ENCODE measurements around the gene BRWD1.
A peak's percentile ranks its signal among the peaks of the same experiment; 100 is the strongest.

BRWD1 gene

GRCh38 chr21:39196310-39196709, 117.1 kb downstream of the BRWD1 start:
- DNase-seq: no peak

GRCh38 chr21:39193380-39193779, 120.1 kb downstream of the BRWD1 start:
- no peak for DNase-seq

GRCh38 chr21:39189857-39190604, 123.4 kb downstream of the BRWD1 start:
- DNase-seq: no peak

- no peak for DNase-seq
Measured at GRCh38 chr21:39188521-39189139, 124.8 kb downstream of the BRWD1 start.

GRCh38 chr21:39187141-39187540, 126.3 kb downstream of the BRWD1 start:
- DNase-seq: no peak

DNA sequence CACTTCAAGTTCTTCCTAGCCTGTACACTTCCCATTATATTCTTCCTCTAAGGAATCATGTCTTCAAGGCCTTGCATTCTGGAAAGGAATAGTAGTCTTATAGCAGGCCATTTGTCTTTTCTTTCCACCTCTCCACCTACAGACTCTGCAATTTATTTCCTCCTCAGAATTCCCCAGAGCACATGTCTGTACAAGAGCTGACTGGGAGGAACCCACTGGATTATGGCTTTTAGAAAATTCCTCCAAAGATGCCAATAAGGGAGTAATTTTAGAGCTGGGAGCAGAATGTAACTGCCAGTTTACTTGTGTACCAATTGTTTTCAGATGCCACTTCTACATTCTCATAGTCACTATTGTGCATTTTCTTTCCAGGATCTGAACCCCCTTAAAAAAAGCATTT, 126.8 kb downstream of the BRWD1 start:
- DNase-seq: no peak

DNA sequence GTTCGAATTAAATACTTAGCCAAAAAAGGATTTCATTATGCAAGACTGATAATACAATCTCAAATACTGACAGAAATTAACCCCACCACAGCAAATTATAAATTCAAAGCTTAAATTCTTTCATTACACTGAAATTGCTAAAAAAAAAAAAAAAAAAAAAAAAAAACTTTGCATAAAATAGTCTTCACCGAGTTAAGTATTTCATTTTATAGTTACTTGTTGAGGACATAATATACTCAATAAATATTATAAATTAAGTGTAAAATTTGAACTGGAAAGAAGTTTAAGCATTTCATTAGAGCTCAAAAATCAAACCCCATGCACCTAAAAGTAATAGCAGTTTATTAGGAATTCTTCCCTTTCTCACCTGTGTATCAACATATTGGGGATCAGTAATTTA, 128.3 kb downstream of the BRWD1 start:
- DNase-seq: no peak

DNA sequence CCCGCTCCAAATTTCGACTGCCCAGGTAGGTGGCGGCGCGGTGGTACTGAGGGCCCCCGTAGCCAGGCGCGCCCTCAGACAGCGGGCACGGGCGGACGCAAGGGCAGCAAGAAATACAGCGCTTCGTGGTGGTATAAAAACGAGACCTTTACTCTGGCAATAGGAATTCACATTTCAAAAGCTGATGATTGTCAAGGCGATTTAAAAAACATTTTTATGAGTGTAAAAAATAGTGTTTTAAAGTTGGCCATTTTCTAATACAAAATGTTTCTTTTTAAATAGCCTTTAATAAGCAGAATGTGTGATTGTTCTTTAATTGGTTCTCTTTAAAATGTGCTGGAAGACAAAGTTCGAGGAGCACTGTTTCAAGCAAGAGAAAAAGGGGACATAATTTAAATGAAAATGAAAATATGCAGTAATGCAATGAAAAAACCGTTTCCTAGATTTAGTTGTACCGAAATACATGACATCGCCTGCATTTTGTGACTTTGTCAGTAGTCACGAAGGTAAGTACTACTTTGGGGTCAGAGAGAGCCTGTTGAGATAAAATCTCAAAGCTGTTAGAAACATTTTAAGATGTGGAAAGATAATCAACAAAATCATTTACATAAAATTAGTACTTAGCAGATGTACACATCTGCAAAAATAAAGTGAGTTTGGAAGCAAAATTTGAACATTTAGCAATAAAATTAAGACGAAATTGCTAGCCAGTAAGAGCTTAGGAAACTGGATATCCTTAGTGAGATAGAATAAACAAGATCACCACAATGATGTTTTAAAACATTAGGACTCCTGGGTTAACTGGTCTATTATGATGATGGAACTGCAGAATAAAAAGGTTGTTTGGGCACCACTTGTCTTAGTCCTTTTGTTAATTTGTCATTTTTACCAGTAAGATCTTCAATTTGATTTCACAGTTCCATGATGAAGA, 129.1 kb downstream of the BRWD1 start:
- no peak for DNase-seq

GRCh38 chr21:39183272-39184049, 130.0 kb downstream of the BRWD1 start, which contains the start of gene PSMG1:
PSMG1 (minus strand) TSS chr21:39183451; CDS start chr21:39183385, 66 bp downstream.
- DNase-seq: peak; percentile 87

- DNase-seq: no peak
Measured at GRCh38 chr21:39182484-39183271, 130.8 kb downstream of the BRWD1 start.

GRCh38 chr21:39182016-39182415, 131.4 kb downstream of the BRWD1 start:
- no peak for DNase-seq

DNA sequence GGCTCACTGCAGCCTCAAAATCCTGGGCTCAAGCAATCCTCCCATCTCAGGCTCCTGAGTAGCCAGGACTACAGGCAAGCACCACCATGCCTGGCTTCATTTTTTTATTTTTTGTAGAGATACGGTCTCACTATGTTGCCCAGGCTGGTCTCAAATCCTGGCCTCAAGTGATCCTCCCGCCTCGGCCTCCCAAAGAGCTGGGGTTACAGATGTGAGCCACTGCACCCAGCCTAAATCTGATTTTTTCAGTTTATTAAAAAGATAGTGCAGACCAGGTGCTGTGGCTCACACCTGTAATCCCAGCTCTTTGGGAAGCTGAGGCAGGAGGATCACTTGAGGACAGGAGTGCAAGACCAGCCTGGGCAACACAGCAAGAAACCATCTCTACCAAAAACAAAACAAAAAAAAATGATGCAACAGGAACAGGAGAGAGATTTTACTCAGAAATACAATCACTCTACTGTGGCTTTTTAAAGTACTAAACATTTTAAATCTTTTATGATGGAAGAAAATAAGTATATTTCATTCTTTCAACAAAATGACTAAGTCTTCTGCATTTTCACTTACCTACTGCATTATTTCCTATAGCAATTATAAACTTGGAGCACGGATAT, 132.1 kb downstream of the BRWD1 start:
- no peak for DNase-seq

- no peak for DNase-seq
Measured at GRCh38 chr21:39180429-39181019, 132.9 kb downstream of the BRWD1 start.

- no peak for DNase-seq
Measured at GRCh38 chr21:39178421-39178820, 135.0 kb downstream of the BRWD1 start.

DNA sequence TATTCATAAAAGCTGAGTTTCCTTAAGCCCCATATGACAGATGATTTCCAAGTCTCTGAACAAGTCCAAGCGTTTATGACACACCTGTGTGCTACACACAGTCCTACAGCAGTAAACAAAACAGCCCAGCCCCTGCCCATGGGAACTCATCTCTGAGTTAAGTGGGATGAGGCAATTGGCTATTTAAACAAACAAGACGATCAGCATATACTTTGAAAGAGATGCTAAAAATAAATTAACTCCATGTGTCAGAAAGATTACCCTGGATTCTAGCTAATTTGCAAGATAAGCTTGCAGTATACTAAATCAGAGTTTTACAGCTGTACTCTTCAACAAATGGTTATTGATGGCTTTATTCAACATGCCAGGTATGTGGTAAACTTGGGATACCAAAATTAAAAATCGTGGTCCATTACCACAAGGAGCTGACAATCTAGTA, 137.1 kb downstream of the BRWD1 start:
- no peak for DNase-seq

DNA sequence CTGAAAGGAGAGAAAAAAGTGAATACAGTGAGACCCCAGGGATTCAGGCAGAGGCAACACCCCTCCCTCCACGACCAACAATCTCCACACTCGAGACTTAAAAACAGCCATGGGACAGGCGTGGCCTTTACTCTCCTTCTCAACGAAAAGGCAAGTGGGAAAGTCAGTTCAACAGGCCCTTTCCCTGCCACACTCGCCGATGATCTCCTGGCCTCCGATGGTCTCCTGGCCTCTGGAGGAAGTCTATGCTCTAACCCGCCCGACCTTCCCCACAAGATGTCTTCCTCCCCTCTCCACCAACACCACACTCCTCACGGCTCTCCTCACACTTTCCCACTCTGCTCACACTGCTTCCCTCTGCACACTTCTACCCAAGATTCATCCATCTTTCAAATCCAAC, 137.8 kb downstream of the BRWD1 start:
- DNase-seq: no peak

GRCh38 chr21:39175154-39175553, 138.3 kb downstream of the BRWD1 start:
- no peak for DNase-seq

- DNase-seq: no peak
Measured at GRCh38 chr21:39173716-39174680, 139.4 kb downstream of the BRWD1 start.

- no peak for DNase-seq
Measured at GRCh38 chr21:39169906-39170305, 143.5 kb downstream of the BRWD1 start.

- no peak for DNase-seq
Measured at GRCh38 chr21:39168800-39169199, 144.6 kb downstream of the BRWD1 start.
